Astrocyte (in vitro differentiated cells and primary cell): ENCODE data around the gene RUVBL1.

Source experiments
- CTCF ChIP-seq: IDR thresholded peaks from 2 replicates; pipeline ENCODE4 v1.5.1; 2011; ENCODE audit warnings: low read depth, mild to moderate bottlenecking, inconsistent platforms, low read length, moderate library complexity; ENCODE audit not compliant: insufficient read depth
- EZH2 ChIP-seq: IDR thresholded peaks from 2 replicates; pipeline ENCODE4 v1.6.1; 2012; ENCODE audit warnings: mild to moderate bottlenecking, low read length, inconsistent platforms; ENCODE audit not compliant: insufficient read depth

- TF ChIP-seq EZH2 (no peak), CTCF (no peak)
These were observed 57.5 kb downstream of the RUVBL1 start for GRCh38 chr3:128066114-128066513.
